IMR-90 (cell line): ENCODE measurements around the gene SH3BP4. TPM values are rescaled to one million over a fixed set of nuclear protein-coding genes. Genes with fewer than 3 reads are reported as not detected.

Experiments used
- ATAC-seq: fragments of 200-7000 bp; cut with Tn5 transposase; 2 replicates; pipeline ENCODE4 v1.9.1; 2020; ENCODE audit warnings: low read depth, mild to moderate bottlenecking, moderate library complexity
- BruUV-seq: library from RNA; stranded (reverse); fragments of 400-500 nt; replicated peaks from 2 replicates; lab custom pipeline; 2021; lab: Mats Ljungman, UMichigan
- CTCF ChIA-PET: fragments of 300-600 bp; formaldehyde crosslinking; extraction: SDS; loops from one replicate; lab custom pipeline; 2021; ENCODE audit warnings: antibody characterized with exemption; lab: Yijun Ruan, JAX
- POLR2A ChIA-PET: fragments of 300-600 bp; sonication (Branson Sonifier 250); formaldehyde crosslinking; loops from one replicate; lab custom pipeline; 2022; ENCODE audit warnings: antibody characterized with exemption; ENCODE audit not compliant: unreplicated experiment; lab: Charles Lee
- DNase-seq: peaks from one replicate; pipeline ENCODE4 v3.0.0; 2013
- H2AFZ ChIP-seq: replicated peaks from 2 replicates; pipeline ENCODE3; 2013; ENCODE audit warnings: low read length, mild to moderate bottlenecking; ENCODE audit not compliant: poor library complexity
- H2AK5ac ChIP-seq: 2 replicates; pipeline ENCODE4 v1.6.1; 2013; ENCODE audit warnings: low read depth, low read length, inconsistent platforms
- H2AK9ac ChIP-seq: replicated peaks from 2 replicates; pipeline ENCODE3; 2013; ENCODE audit warnings: mild to moderate bottlenecking, low read depth, low read length, moderate library complexity; ENCODE audit not compliant: poor library complexity
- H2BK120ac ChIP-seq: 2 replicates; pipeline ENCODE4 v1.6.1; 2013; ENCODE audit warnings: low read depth, low read length, inconsistent platforms
- H2BK15ac ChIP-seq: 3 replicates; pipeline ENCODE4 v1.6.1; 2013; ENCODE audit warnings: low read depth, low read length, inconsistent platforms
- H2BK20ac ChIP-seq: 2 replicates; pipeline ENCODE4 v1.6.1; 2013; ENCODE audit warnings: low read depth, mild to moderate bottlenecking, inconsistent platforms, low read length, moderate library complexity
- H2BK5ac ChIP-seq: 2 replicates; pipeline ENCODE4 v1.6.1; 2013; ENCODE audit warnings: mild to moderate bottlenecking, low read depth, low read length, inconsistent platforms; ENCODE audit not compliant: poor library complexity, severe bottlenecking
- H3K14ac ChIP-seq: replicated peaks from 2 replicates; pipeline ENCODE4 v1.6.1; 2013; ENCODE audit warnings: low read depth, low read length, inconsistent platforms
- H3K18ac ChIP-seq: 2 replicates; pipeline ENCODE4 v1.6.1; 2013; ENCODE audit warnings: low read depth, low read length, control low read depth
- H3K23ac ChIP-seq: 2 replicates; pipeline ENCODE4 v1.6.1; 2013; ENCODE audit warnings: low read depth, low read length, inconsistent platforms
- H3K27ac ChIP-seq: 2 replicates; pipeline ENCODE4 v1.5.1; 2013; ENCODE audit warnings: mild to moderate bottlenecking, control low read depth, low read length; ENCODE audit not compliant: insufficient read depth
- H3K27me3 ChIP-seq: 2 replicates; pipeline ENCODE4 v1.6.1; 2013; ENCODE audit warnings: low read length; ENCODE audit not compliant: control insufficient read depth, insufficient read depth
- H3K36me3 ChIP-seq: 2 replicates; pipeline ENCODE4 v1.6.1; 2013; ENCODE audit warnings: low read length, mixed read lengths; ENCODE audit not compliant: control insufficient read depth, insufficient read depth
- H3K4ac ChIP-seq: 2 replicates; pipeline ENCODE4 v1.6.1; 2013; ENCODE audit warnings: low read depth, low read length, inconsistent platforms
- H3K4me1 ChIP-seq: 2 replicates; pipeline ENCODE4 v1.6.1; 2013; ENCODE audit warnings: low read length, mixed read lengths; ENCODE audit not compliant: control insufficient read depth, insufficient read depth
- H3K4me2 ChIP-seq: 2 replicates; pipeline ENCODE4 v1.6.1; 2013; ENCODE audit warnings: low read depth, mild to moderate bottlenecking, control low read depth, low read length, moderate library complexity
- H3K4me3 ChIP-seq: 2 replicates; pipeline ENCODE4 v1.5.1; 2013; ENCODE audit warnings: low read depth, mild to moderate bottlenecking, control low read depth, low read length, moderate library complexity; ENCODE audit not compliant: insufficient read depth
- H3K56ac ChIP-seq: 2 replicates; pipeline ENCODE4 v1.6.1; 2013; ENCODE audit warnings: low read length, inconsistent platforms; ENCODE audit not compliant: insufficient read depth; ENCODE audit errors: extremely low read depth
- H3K79me1 ChIP-seq, 2 experiments: 2 replicates each; pipeline ENCODE4 v1.6.1; 2013; ENCODE audit warnings: low read length in 2 of 2, inconsistent platforms in 1 of 2, low read depth in 1 of 2
- H3K9ac ChIP-seq: 2 replicates; pipeline ENCODE4 v1.6.1; 2013; ENCODE audit warnings: low read depth, low read length, control low read depth
- H3K9me1 ChIP-seq: 2 replicates; pipeline ENCODE4 v1.6.1; 2013; ENCODE audit warnings: low read length, inconsistent platforms; ENCODE audit not compliant: insufficient read depth
- H3K9me3 ChIP-seq: 2 replicates; pipeline ENCODE4 v1.6.1; 2013; ENCODE audit warnings: low read length; ENCODE audit not compliant: control insufficient read depth, insufficient read depth
- H4K20me1 ChIP-seq: 2 replicates; pipeline ENCODE4 v1.6.1; 2013; ENCODE audit warnings: low read length, inconsistent platforms; ENCODE audit not compliant: insufficient read depth
- H4K5ac ChIP-seq: 2 replicates; pipeline ENCODE4 v1.6.1; 2013; ENCODE audit warnings: mild to moderate bottlenecking, low read depth, low read length, control low read depth
- H4K8ac ChIP-seq, 2 experiments: 2 replicates each; pipeline ENCODE4 v1.6.1; 2013; ENCODE audit warnings: low read depth in 2 of 2, low read length in 2 of 2, control low read depth in 1 of 2, inconsistent platforms in 1 of 2
- H4K91ac ChIP-seq: 2 replicates; pipeline ENCODE4 v1.6.1; 2013; ENCODE audit warnings: low read depth, low read length, inconsistent platforms; ENCODE audit not compliant: insufficient read depth
- BHLHE40 ChIP-seq: fragments of 150-350 bp; IDR thresholded peaks from 2 replicates; pipeline ENCODE4 v1.6.1; 2016; ENCODE audit warnings: mild to moderate bottlenecking, low read depth, low read length
- CEBPB ChIP-seq: IDR thresholded peaks from 2 replicates; pipeline ENCODE4 v1.6.1; 2012; ENCODE audit warnings: low read depth, low read length, improper control_type of control experiment
- CHD1 ChIP-seq: IDR thresholded peaks from 2 replicates; pipeline ENCODE4 v1.6.1; 2012; ENCODE audit warnings: low read depth, low read length, improper control_type of control experiment
- FOS ChIP-seq: fragments of 150-350 bp; IDR thresholded peaks from 2 replicates; pipeline ENCODE4 v1.6.1; 2016; ENCODE audit warnings: low read depth, low read length
- MAZ ChIP-seq: IDR thresholded peaks from 2 replicates; pipeline ENCODE4 v1.6.1; 2012; ENCODE audit warnings: low read depth, mild to moderate bottlenecking, low read length, improper control_type of control experiment, moderate library complexity, borderline replicate concordance
- MXI1 ChIP-seq: IDR thresholded peaks from 2 replicates; pipeline ENCODE4 v1.6.1; 2012; ENCODE audit warnings: low read depth, mild to moderate bottlenecking, low read length, moderate library complexity, borderline replicate concordance
- NFE2L2 ChIP-seq: fragments of 150-350 bp; IDR thresholded peaks from 2 replicates; pipeline ENCODE4 v1.6.1; 2016; ENCODE audit warnings: low read depth, mild to moderate bottlenecking, low read length
- POLR2A ChIP-seq: IDR thresholded peaks from 2 replicates; pipeline ENCODE4 v1.6.1; 2012; ENCODE audit warnings: mild to moderate bottlenecking, low read depth, low read length
- RAD21 ChIP-seq: IDR thresholded peaks from 2 replicates; pipeline ENCODE4 v1.6.1; 2012; ENCODE audit warnings: low read length, improper control_type of control experiment
- RCOR1 ChIP-seq: IDR thresholded peaks from 2 replicates; pipeline ENCODE4 v1.6.1; 2012; ENCODE audit warnings: mild to moderate bottlenecking, low read length, improper control_type of control experiment; ENCODE audit not compliant: insufficient replicate concordance
- RFX5 ChIP-seq: IDR thresholded peaks from 2 replicates; pipeline ENCODE4 v1.8.0; 2012; ENCODE audit warnings: low read depth, mild to moderate bottlenecking, low read length, moderate library complexity
- SMC3 ChIP-seq: fragments of 150-350 bp; IDR thresholded peaks from 2 replicates; pipeline ENCODE4 v1.6.1; 2016; ENCODE audit warnings: low read depth, mild to moderate bottlenecking, antibody characterized with exemption, low read length, moderate library complexity
- USF2 ChIP-seq: fragments of 150-350 bp; IDR thresholded peaks from 2 replicates; pipeline ENCODE4 v1.6.1; 2017; ENCODE audit warnings: mild to moderate bottlenecking, antibody characterized with exemption, low read length, low read depth
- WGBS, 2 experiments: methylation state at CpG; one replicate each; pipeline versions ENCODE4 v1.1.5 to v1.1.7; 2013; ENCODE audit warnings: missing lambda C conversion rate in 2 of 2; ENCODE audit not compliant: insufficient read length in 1 of 2; ENCODE audit errors: extremely low coverage in 2 of 2; 5-methylcytosine and 5-hydroxymethylcytosine counted together
- dilution Hi-C: fragments of 300-500 bp; cut with HindIII; formaldehyde crosslinking; loops from one replicate; pipeline ENCODE4 v1.14.3; 2018; ENCODE audit warnings: low sequenced_read_pairs; ENCODE audit not compliant: unreplicated experiment
- in situ Hi-C: fragments of 300-500 bp; cut with MboI; formaldehyde crosslinking; loops from 3 replicates; pipeline ENCODE4 v1.14.3; 2019; ENCODE audit warnings: low sequenced_read_pairs, inconsistent platforms, mixed read lengths
- intact Hi-C: fragments of 100-400 bp; cut with micrococcal nuclease; formaldehyde crosslinking; loops from 2 replicates; pipeline ENCODE4 v1.10.0; 2022
- polyA plus RNA-seq, 3 experiments: library from polyadenylated mRNA; depleted of rRNA; stranded (reverse); fragments of >200 nt; gene quantifications; 2 replicates each; pipeline ENCODE4 v1.2.3, GENCODE V29; 2012; ENCODE audit warnings: low replicate concordance in 1 of 3
- total RNA-seq: library from RNA; depleted of rRNA; stranded (reverse); fragments of >200 nt; gene quantifications from 2 replicates; pipeline ENCODE4 v1.2.3, GENCODE V29; 2012
- TF ChIP-seq, protein P1 (sequence below): conservative IDR thresholded peaks from 2 replicates; pipeline ENCODE4 v1.5.1; 2012; ENCODE audit warnings: mild to moderate bottlenecking, low read depth, low read length, improper control_type of control experiment
- TF ChIP-seq, protein P2 (sequence below): fragments of 150-350 bp; IDR thresholded peaks from 2 replicates; pipeline ENCODE4 v1.6.1; 2016; ENCODE audit warnings: low read depth, mild to moderate bottlenecking, low read length, moderate library complexity, borderline replicate concordance

Gene SH3BP4
- total and polyA plus RNA-seq, 2 of the 4 experiments (the other 2 are of a cell fraction) = 104 to 122 TPM

- no peak overlapping the region for H2BK20ac ChIP-seq
- H4K20me1 ChIP-seq = no peaks in the 10 kb centered on the region
- no peak overlapping the region for H2BK5ac ChIP-seq
- ATAC-seq (no peak), DNase-seq (no peak)
- POLR2A ChIA-PET = no interaction called here
- H4K91ac ChIP-seq = no peak overlapping the region
- dilution Hi-C loops = no loop called here
- no TSS peak for BruUV-seq
- peaks cover 2% of the 10 kb centered on the region for H3K4me1 ChIP-seq
- no peak overlapping the region for H2BK15ac ChIP-seq
- CTCF ChIA-PET = no interaction called here
- H3K14ac ChIP-seq = no peak overlapping the region
- H3K27ac ChIP-seq = no peak overlapping the region
- WGBS, 2 experiments = no CpG with 5 or more reads among the region's 2 CpGs
- no peak overlapping the region for H4K5ac ChIP-seq
- in situ Hi-C loops = no loop called here
- no peaks in the 10 kb centered on the region; the same call in 1 of the 2 replicates for H3K9me1 ChIP-seq
- H3K36me3 ChIP-seq = no peaks in the 10 kb centered on the region
- intact Hi-C loops = no loop called here
- no peak overlapping the region for H3K4me2 ChIP-seq
- no peak overlapping the region for H2AK9ac ChIP-seq
- H3K79me1 ChIP-seq = no peaks in the 10 kb centered on the region
- H3K9ac ChIP-seq = no peak overlapping the region
- H3K27me3 ChIP-seq = no peaks in the 10 kb centered on the region
- H2AK5ac ChIP-seq = no peak overlapping the region
- no peak overlapping the region for H4K8ac ChIP-seq
- H2AFZ ChIP-seq = no peak overlapping the region
- H3K56ac ChIP-seq = no peak overlapping the region
- peaks cover 2% of the 10 kb centered on the region; the same call in 1 of the 2 replicates for H3K9me3 ChIP-seq
- H2BK120ac ChIP-seq = no peak overlapping the region
- TF ChIP-seq NFE2L2 (no peak), RCOR1 (no peak), CHD1 (no peak), RFX5 (no peak), BHLHE40 (no peak), MXI1 (no peak), POLR2A (no peak), CEBPB (no peak), USF2 (no peak), FOS (no peak), SMC3 (no peak), RAD21 (no peak), MAZ (no peak)
- TF ChIP-seq, protein P1, sequence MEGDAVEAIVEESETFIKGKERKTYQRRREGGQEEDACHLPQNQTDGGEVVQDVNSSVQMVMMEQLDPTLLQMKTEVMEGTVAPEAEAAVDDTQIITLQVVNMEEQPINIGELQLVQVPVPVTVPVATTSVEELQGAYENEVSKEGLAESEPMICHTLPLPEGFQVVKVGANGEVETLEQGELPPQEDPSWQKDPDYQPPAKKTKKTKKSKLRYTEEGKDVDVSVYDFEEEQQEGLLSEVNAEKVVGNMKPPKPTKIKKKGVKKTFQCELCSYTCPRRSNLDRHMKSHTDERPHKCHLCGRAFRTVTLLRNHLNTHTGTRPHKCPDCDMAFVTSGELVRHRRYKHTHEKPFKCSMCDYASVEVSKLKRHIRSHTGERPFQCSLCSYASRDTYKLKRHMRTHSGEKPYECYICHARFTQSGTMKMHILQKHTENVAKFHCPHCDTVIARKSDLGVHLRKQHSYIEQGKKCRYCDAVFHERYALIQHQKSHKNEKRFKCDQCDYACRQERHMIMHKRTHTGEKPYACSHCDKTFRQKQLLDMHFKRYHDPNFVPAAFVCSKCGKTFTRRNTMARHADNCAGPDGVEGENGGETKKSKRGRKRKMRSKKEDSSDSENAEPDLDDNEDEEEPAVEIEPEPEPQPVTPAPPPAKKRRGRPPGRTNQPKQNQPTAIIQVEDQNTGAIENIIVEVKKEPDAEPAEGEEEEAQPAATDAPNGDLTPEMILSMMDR = no peak
- TF ChIP-seq, protein P2, sequence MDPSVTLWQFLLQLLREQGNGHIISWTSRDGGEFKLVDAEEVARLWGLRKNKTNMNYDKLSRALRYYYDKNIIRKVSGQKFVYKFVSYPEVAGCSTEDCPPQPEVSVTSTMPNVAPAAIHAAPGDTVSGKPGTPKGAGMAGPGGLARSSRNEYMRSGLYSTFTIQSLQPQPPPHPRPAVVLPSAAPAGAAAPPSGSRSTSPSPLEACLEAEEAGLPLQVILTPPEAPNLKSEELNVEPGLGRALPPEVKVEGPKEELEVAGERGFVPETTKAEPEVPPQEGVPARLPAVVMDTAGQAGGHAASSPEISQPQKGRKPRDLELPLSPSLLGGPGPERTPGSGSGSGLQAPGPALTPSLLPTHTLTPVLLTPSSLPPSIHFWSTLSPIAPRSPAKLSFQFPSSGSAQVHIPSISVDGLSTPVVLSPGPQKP = no peak
- no peak overlapping the region for H3K18ac ChIP-seq
- H3K4ac ChIP-seq = no peak overlapping the region
- H3K4me3 ChIP-seq = no peak overlapping the region
- H3K23ac ChIP-seq = no peak overlapping the region
Measured at GRCh38 chr2:234920836-234921235, 31.0 kb upstream of the SH3BP4 start.
